Measurements from ENCODE around the gene KRTAP23-1.

Gene KRTAP23-1

DNA sequence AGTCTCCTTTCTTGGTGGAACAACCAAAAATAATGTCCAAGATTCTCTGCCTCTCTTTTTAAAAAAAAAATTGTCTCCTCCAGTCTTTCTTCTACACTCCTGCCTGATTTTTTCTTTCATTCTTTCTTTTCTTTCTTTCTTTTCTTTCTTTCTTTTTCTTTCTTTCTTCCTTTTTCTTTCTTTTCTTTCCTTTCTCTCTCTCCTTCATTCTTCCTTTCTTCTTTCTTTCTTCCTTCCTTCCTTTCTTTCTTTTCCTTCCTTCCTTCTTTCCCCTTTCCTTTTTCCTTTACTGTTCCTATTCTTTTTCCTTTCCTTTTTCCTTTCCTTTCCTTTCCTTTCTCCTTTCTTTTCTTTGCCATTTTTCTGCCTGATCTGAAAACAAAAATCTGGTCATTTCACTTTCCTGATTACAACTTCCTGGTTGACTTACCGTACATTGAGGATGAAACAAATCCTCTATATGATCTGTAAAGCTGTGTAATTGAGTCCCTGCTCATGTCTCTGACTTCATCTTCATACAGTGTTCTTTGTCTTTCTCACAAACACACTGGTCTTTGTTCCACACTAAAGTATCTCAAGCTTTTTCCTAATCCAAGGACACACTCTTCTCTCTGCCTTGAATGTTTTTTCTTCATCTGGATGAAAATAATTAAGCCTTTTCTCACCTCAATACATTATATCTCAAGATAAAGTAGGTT is 6.1 kb upstream of the KRTAP23-1 start:
- Histone ChIP-seq H4K20me1 (ENCODE audit: insufficient read depth, low read length, poor library complexity, severe bottlenecking) (no peaks in the 10 kb centered on the region), H3K27me3 (ENCODE audit: insufficient read depth, low read length, poor library complexity, severe bottlenecking) (no peaks in the 10 kb centered on the region), H3K36me3 (ENCODE audit: insufficient read depth, low read length) (no peaks in the 10 kb centered on the region), H2AFZ (ENCODE audit: low read length) (no peak overlapping the region), H3K4me1 (ENCODE audit: insufficient read depth, low read length, poor library complexity, severe bottlenecking) (no peaks in the 10 kb centered on the region), H3K9me2 (replicated peaks; ENCODE audit: low read depth, low read length) (no peaks in the 10 kb centered on the region), H3K9me3 (ENCODE audit: insufficient read depth, low read depth, low read length) (0 out of 2 replicates have a peak, but pooled peaks cover 3% of the 10 kb centered on the region), H3K9ac (ENCODE audit: low read depth, low read length, poor library complexity, severe bottlenecking) (no peak overlapping the region), H3K4me2 (ENCODE audit: low read depth, low read length, poor library complexity, severe bottlenecking) (no peak overlapping the region), H3F3A (ENCODE audit: low read depth) (no peaks in the 10 kb centered on the region), H3K4me3 (ENCODE audit: low read length, poor library complexity, severe bottlenecking) (no peak overlapping the region), H3K79me2 (ENCODE audit: insufficient read depth, low read length) (no peaks in the 10 kb centered on the region)
- TF ChIP-seq, protein P1, sequence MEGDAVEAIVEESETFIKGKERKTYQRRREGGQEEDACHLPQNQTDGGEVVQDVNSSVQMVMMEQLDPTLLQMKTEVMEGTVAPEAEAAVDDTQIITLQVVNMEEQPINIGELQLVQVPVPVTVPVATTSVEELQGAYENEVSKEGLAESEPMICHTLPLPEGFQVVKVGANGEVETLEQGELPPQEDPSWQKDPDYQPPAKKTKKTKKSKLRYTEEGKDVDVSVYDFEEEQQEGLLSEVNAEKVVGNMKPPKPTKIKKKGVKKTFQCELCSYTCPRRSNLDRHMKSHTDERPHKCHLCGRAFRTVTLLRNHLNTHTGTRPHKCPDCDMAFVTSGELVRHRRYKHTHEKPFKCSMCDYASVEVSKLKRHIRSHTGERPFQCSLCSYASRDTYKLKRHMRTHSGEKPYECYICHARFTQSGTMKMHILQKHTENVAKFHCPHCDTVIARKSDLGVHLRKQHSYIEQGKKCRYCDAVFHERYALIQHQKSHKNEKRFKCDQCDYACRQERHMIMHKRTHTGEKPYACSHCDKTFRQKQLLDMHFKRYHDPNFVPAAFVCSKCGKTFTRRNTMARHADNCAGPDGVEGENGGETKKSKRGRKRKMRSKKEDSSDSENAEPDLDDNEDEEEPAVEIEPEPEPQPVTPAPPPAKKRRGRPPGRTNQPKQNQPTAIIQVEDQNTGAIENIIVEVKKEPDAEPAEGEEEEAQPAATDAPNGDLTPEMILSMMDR (conservative IDR thresholded peaks at IDR 0.05; ENCODE audit: low read length): no peak
- no peak for TF ChIP-seq EZH2phosphoT487 (IDR thresholded peaks at IDR 0.05; ENCODE audit: borderline replicate concordance)

DNA sequence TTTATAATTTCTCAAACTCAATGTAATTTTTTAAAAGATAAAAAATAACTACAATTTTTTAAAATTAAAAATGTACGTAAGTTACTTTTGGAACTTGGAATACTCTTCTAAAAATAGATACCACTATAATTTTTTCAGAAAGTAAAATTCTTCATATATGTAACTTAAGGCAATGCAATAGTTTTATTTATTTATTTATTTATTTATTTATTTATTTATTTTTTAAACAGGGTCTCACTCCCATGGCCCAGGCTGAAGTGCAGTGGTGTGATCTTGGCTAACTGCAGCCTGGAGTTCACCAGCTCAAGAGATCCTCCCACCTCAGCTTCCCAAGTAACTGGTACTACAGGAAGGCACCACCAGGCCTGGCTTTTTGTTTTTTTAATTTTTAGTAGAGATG is 3.1 kb upstream of the KRTAP23-1 start:
- H3K9me3 ChIP-seq (ENCODE audit: insufficient read depth, low read depth, low read length): 0 out of 2 replicates have a peak, but pooled peaks cover 3% of the 10 kb centered on the region
- no peak for TF ChIP-seq EZH2phosphoT487 (IDR thresholded peaks at IDR 0.05; ENCODE audit: borderline replicate concordance)
- TF ChIP-seq, protein P1 (conservative IDR thresholded peaks at IDR 0.05; ENCODE audit: low read length): no peak

DNA sequence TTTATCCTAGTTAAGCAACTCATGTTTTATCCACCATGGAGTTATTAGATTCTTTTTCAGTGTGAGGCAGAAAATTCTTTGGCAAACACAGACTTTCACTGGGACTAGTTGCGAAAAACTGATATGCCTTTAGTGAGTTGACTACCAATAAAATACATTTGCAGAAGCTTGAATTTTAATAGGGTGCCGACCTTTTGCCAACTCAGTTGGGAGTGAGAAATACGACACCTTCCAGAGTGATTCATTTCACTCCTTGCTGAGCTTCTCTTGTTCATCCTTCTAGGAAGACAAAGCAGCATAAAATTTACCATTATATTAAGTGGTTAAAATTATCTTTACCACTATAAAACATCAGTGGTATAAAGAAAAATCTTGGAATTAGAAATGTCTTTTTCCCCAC is 1.2 kb upstream of the KRTAP23-1 start:
- no peak overlapping the region for H2AFZ ChIP-seq (ENCODE audit: low read length)
- H3F3A ChIP-seq (ENCODE audit: low read depth): no peaks in the 10 kb centered on the region
- no peaks in the 10 kb centered on the region for H3K9me2 ChIP-seq (replicated peaks; ENCODE audit: low read depth, low read length)
- H3K27me3 ChIP-seq (ENCODE audit: insufficient read depth, low read length, poor library complexity, severe bottlenecking): no peaks in the 10 kb centered on the region
- H3K4me3 ChIP-seq (ENCODE audit: low read length, poor library complexity, severe bottlenecking): no peak overlapping the region
- H3K79me2 ChIP-seq (ENCODE audit: insufficient read depth, low read length): no peaks in the 10 kb centered on the region
- no peaks in the 10 kb centered on the region for H4K20me1 ChIP-seq (ENCODE audit: insufficient read depth, low read length, poor library complexity, severe bottlenecking)
- no peak overlapping the region for H3K4me2 ChIP-seq (ENCODE audit: low read depth, low read length, poor library complexity, severe bottlenecking)
- no peak overlapping the region for H3K9ac ChIP-seq (ENCODE audit: low read depth, low read length, poor library complexity, severe bottlenecking)
- no peaks in the 10 kb centered on the region for H3K4me1 ChIP-seq (ENCODE audit: insufficient read depth, low read length, poor library complexity, severe bottlenecking)
- no peak for TF ChIP-seq EZH2phosphoT487 (IDR thresholded peaks at IDR 0.05; ENCODE audit: borderline replicate concordance)
- TF ChIP-seq, protein P1 (conservative IDR thresholded peaks at IDR 0.05; ENCODE audit: low read length): no peak
- H3K36me3 ChIP-seq (ENCODE audit: insufficient read depth, low read length): no peaks in the 10 kb centered on the region
- 0 out of 2 replicates have a peak, but pooled peaks cover 3% of the 10 kb centered on the region for H3K9me3 ChIP-seq (ENCODE audit: insufficient read depth, low read depth, low read length)

More for the DNA sequence above, 3.1 kb upstream of the KRTAP23-1 start:
- H3K36me3 ChIP-seq (ENCODE audit: insufficient read depth, low read length): no peaks in the 10 kb centered on the region
- H4K20me1 ChIP-seq (ENCODE audit: insufficient read depth, low read length, poor library complexity, severe bottlenecking): no peaks in the 10 kb centered on the region
- no peaks in the 10 kb centered on the region for H3K4me1 ChIP-seq (ENCODE audit: insufficient read depth, low read length, poor library complexity, severe bottlenecking)
- H3F3A ChIP-seq (ENCODE audit: low read depth): no peaks in the 10 kb centered on the region
- no peak overlapping the region for H3K4me2 ChIP-seq (ENCODE audit: low read depth, low read length, poor library complexity, severe bottlenecking)
- H3K9ac ChIP-seq (ENCODE audit: low read depth, low read length, poor library complexity, severe bottlenecking): no peak overlapping the region
- H3K9me2 ChIP-seq (replicated peaks; ENCODE audit: low read depth, low read length): no peaks in the 10 kb centered on the region
- no peak overlapping the region for H2AFZ ChIP-seq (ENCODE audit: low read length)
- H3K79me2 ChIP-seq (ENCODE audit: insufficient read depth, low read length): no peaks in the 10 kb centered on the region
- H3K4me3 ChIP-seq (ENCODE audit: low read length, poor library complexity, severe bottlenecking): no peak overlapping the region
- no peaks in the 10 kb centered on the region for H3K27me3 ChIP-seq (ENCODE audit: insufficient read depth, low read length, poor library complexity, severe bottlenecking)

Data from Loucy (cell line).